Measurements from ENCODE around the gene RRAD.

DNA sequence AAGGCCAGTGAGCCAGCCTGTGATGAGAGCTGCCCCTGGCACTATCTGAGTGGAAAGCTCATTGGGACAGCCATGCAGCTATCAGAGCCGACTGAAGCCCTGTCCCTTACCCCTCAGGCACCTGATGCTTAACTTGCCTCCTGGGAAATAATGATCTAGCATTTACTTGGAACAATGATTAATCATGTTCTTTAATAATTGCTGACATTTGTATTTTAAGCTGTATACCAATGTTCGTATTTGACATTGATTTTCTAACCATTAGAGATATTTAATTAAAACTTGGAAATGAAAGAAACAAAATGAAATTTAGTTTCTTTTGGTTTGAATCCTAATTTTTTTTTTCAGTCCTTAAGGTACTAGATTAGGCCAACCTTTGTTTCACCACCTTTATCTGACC is 34.5 kb downstream of the RRAD start:
- TF ChIP-seq RXRA (IDR thresholded peaks at IDR 0.05) = no peak
- TF ChIP-seq, protein P1, sequence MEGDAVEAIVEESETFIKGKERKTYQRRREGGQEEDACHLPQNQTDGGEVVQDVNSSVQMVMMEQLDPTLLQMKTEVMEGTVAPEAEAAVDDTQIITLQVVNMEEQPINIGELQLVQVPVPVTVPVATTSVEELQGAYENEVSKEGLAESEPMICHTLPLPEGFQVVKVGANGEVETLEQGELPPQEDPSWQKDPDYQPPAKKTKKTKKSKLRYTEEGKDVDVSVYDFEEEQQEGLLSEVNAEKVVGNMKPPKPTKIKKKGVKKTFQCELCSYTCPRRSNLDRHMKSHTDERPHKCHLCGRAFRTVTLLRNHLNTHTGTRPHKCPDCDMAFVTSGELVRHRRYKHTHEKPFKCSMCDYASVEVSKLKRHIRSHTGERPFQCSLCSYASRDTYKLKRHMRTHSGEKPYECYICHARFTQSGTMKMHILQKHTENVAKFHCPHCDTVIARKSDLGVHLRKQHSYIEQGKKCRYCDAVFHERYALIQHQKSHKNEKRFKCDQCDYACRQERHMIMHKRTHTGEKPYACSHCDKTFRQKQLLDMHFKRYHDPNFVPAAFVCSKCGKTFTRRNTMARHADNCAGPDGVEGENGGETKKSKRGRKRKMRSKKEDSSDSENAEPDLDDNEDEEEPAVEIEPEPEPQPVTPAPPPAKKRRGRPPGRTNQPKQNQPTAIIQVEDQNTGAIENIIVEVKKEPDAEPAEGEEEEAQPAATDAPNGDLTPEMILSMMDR (IDR thresholded peaks at IDR 0.05; ENCODE audit: low read depth, low read length, missing input control) = no peak
- no peak for TF ChIP-seq RAD21 (IDR thresholded peaks at IDR 0.05)
- TF ChIP-seq YY1 (IDR thresholded peaks at IDR 0.05) = no peak
- TF ChIP-seq, protein P2, sequence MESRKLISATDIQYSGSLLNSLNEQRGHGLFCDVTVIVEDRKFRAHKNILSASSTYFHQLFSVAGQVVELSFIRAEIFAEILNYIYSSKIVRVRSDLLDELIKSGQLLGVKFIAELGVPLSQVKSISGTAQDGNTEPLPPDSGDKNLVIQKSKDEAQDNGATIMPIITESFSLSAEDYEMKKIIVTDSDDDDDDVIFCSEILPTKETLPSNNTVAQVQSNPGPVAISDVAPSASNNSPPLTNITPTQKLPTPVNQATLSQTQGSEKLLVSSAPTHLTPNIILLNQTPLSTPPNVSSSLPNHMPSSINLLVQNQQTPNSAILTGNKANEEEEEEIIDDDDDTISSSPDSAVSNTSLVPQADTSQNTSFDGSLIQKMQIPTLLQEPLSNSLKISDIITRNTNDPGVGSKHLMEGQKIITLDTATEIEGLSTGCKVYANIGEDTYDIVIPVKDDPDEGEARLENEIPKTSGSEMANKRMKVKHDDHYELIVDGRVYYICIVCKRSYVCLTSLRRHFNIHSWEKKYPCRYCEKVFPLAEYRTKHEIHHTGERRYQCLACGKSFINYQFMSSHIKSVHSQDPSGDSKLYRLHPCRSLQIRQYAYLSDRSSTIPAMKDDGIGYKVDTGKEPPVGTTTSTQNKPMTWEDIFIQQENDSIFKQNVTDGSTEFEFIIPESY (IDR thresholded peaks at IDR 0.05) = no peak
- no peak for TF ChIP-seq GABPA (IDR thresholded peaks at IDR 0.05 in 1 of 2, conservative IDR thresholded peaks at IDR 0.05 in 1 of 2)
- TF ChIP-seq, protein P3, sequence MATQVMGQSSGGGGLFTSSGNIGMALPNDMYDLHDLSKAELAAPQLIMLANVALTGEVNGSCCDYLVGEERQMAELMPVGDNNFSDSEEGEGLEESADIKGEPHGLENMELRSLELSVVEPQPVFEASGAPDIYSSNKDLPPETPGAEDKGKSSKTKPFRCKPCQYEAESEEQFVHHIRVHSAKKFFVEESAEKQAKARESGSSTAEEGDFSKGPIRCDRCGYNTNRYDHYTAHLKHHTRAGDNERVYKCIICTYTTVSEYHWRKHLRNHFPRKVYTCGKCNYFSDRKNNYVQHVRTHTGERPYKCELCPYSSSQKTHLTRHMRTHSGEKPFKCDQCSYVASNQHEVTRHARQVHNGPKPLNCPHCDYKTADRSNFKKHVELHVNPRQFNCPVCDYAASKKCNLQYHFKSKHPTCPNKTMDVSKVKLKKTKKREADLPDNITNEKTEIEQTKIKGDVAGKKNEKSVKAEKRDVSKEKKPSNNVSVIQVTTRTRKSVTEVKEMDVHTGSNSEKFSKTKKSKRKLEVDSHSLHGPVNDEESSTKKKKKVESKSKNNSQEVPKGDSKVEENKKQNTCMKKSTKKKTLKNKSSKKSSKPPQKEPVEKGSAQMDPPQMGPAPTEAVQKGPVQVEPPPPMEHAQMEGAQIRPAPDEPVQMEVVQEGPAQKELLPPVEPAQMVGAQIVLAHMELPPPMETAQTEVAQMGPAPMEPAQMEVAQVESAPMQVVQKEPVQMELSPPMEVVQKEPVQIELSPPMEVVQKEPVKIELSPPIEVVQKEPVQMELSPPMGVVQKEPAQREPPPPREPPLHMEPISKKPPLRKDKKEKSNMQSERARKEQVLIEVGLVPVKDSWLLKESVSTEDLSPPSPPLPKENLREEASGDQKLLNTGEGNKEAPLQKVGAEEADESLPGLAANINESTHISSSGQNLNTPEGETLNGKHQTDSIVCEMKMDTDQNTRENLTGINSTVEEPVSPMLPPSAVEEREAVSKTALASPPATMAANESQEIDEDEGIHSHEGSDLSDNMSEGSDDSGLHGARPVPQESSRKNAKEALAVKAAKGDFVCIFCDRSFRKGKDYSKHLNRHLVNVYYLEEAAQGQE (IDR thresholded peaks at IDR 0.05) = no peak

All from liver (tissue), 3 donors.